SK-N-SH (cell line): Measurements from ENCODE around the gene SYT13.

Source experiments
- CTCF ChIP-seq: fragments of 200-600 bp; sonication (generic); IDR thresholded peaks from 2 replicates; pipeline ENCODE4 v1.6.1; 2017; ENCODE audit warnings: antibody characterized with exemption, mild to moderate bottlenecking, moderate library complexity
- GABPA ChIP-seq: IDR thresholded peaks from 2 replicates; pipeline ENCODE4 v1.4.0; 2012; ENCODE audit warnings: low read depth, mild to moderate bottlenecking
- GATA2 ChIP-seq: sonication (generic); formaldehyde crosslinking; IDR thresholded peaks from 2 replicates; pipeline ENCODE4 v1.5.0; 2020; ENCODE audit warnings: mild to moderate bottlenecking, missing genetic modification reagents
- MAX ChIP-seq: IDR thresholded peaks from 2 replicates; pipeline ENCODE4 v1.4.0; 2012; ENCODE audit warnings: low read depth
- PBX3 ChIP-seq: IDR thresholded peaks from 2 replicates; pipeline ENCODE4; 2012
- ZBTB33 ChIP-seq: IDR thresholded peaks from 2 replicates; pipeline ENCODE4 v1.4.0; 2012; ENCODE audit warnings: low read depth, borderline replicate concordance

GRCh38 chr11:45304111-45304991, 18.2 kb upstream of the SYT13 start:
- no peak for TF ChIP-seq CTCF
- no peak for TF ChIP-seq ZBTB33
- TF ChIP-seq PBX3: no peak
- TF ChIP-seq GATA2 (CRISPR knock-in tag): no peak
- no peak for TF ChIP-seq GABPA
- TF ChIP-seq MAX: no peak
